ENCODE results near the gene IP6K1.

DNA sequence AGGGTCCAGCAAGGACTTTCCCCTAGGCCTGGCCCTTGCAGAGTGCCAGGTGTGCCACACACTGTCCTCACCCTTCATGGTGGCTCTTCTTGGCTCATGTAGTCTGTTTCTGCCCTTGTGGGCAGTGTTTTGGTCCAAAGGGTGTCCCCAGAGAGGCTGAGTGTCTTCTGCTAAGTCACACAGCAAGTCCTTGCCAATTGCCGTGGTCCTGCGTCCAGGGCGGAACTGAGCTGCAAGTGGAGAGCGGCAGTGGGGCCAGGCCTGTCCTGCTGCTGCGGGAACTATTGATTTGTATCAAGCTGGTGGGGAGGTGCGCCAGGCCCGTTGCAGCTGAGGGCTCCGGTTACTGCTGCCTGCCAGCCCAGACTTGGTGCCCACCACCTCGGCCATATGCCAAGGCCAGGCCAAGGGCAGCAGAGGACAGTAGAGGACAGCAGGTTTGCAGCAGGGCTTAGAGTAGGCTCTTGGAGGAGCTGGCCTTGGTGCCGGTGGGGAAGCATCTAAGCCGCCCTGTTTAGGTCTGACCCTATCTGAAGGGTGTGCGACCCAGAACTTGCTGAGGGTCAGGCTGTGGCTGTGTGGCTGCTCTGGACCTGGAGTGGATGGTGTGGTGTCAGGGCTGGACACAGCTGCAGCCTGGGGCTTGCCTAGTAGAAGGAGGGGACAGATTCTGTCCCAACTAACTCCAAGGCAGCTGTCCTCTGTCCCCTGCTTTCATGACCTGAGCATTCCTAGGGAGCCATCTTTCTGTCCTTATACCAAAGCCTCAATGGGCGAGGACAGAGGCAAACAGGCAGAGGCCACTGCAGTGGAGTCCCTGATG, 71.4 kb downstream of the IP6K1 start:
- TF ChIP-seq, protein P1, sequence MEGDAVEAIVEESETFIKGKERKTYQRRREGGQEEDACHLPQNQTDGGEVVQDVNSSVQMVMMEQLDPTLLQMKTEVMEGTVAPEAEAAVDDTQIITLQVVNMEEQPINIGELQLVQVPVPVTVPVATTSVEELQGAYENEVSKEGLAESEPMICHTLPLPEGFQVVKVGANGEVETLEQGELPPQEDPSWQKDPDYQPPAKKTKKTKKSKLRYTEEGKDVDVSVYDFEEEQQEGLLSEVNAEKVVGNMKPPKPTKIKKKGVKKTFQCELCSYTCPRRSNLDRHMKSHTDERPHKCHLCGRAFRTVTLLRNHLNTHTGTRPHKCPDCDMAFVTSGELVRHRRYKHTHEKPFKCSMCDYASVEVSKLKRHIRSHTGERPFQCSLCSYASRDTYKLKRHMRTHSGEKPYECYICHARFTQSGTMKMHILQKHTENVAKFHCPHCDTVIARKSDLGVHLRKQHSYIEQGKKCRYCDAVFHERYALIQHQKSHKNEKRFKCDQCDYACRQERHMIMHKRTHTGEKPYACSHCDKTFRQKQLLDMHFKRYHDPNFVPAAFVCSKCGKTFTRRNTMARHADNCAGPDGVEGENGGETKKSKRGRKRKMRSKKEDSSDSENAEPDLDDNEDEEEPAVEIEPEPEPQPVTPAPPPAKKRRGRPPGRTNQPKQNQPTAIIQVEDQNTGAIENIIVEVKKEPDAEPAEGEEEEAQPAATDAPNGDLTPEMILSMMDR (IDR thresholded peaks at IDR 0.05) = no peak
- no peak for TF ChIP-seq EZH2 (IDR thresholded peaks at IDR 0.05; ENCODE audit: borderline replicate concordance, insufficient read depth, low read depth, low read length, poor library complexity, severe bottlenecking)
